HL-60 (cell line): ENCODE measurements around the gene COX20.

Experiments
- CTCF ChIP-seq: IDR thresholded peaks from one replicate; pipeline ENCODE4 v1.5.1; 2011; ENCODE audit warnings: low read length, control low read depth, inconsistent platforms; ENCODE audit not compliant: insufficient read depth
- GABPA ChIP-seq: IDR thresholded peaks from 2 replicates; pipeline ENCODE4 v1.6.1; 2012; ENCODE audit warnings: low read depth
- POLR2AphosphoS5 ChIP-seq: IDR thresholded peaks from 2 replicates; pipeline ENCODE4 v1.6.1; 2012; ENCODE audit warnings: low read depth
- SPI1 ChIP-seq: IDR thresholded peaks from 2 replicates; pipeline ENCODE4 v1.6.1; 2012; ENCODE audit warnings: low read depth, mild to moderate bottlenecking, borderline replicate concordance

GRCh38 chr1:244844155-244845121 lies 9.0 kb downstream of the COX20 start:
- peak; percentile 17; the same call in 1 of the 2 replicates for TF ChIP-seq POLR2AphosphoS5
- TF ChIP-seq CTCF, result no peak
- TF ChIP-seq SPI1, result no peak
- no peak for TF ChIP-seq GABPA
